ENCODE results near the gene CPM. TPM values are rescaled to one million over a fixed set of nuclear protein-coding genes. Genes with fewer than 3 reads are reported as not detected.

The CPM gene
- total and polyA plus RNA-seq, 2 of the 4 experiments (the other 2 are of a cell fraction), result 2.0 to 8.8 TPM

DNA sequence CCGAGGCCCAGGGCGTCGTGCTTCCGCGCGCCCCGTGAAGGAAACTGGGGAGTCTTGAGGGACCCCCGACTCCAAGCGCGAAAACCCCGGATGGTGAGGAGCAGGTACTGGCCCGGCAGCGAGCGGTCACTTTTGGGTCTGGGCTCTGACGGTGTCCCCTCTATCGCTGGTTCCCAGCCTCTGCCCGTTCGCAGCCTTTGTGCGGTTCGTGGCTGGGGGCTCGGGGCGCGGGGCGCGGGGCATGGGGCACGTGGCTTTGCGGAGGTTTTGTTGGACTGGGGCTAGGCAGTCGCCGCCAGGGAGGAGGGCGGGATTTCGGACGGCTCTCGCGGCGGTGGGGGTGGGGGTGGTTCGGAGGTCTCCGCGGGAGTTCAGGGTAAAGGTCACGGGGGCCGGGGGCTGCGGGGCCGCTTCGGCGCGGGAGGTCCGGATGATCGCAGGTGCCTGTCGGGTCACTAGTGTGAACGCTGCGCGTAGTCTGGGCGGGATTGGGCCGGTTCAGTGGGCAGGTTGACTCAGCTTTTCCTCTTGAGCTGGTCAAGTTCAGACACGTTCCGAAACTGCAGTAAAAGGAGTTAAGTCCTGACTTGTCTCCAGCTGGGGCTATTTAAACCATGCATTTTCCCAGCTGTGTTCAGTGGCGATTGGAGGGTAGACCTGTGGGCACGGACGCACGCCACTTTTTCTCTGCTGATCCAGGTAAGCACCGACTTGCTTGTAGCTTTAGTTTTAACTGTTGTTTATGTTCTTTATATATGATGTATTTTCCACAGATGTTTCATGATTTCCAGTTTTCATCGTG, 124.4 kb downstream of the CPM start (continued):
- TF ChIP-seq, protein P1, sequence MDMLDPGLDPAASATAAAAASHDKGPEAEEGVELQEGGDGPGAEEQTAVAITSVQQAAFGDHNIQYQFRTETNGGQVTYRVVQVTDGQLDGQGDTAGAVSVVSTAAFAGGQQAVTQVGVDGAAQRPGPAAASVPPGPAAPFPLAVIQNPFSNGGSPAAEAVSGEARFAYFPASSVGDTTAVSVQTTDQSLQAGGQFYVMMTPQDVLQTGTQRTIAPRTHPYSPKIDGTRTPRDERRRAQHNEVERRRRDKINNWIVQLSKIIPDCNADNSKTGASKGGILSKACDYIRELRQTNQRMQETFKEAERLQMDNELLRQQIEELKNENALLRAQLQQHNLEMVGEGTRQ (IDR thresholded peaks at IDR 0.05; ENCODE audit: low read depth, low read length), result no peak
- no peak; the same call in 1 of the 2 replicates for TF ChIP-seq CHD1 (IDR thresholded peaks at IDR 0.05; ENCODE audit: low read depth, low read length)
- 0 out of 2 replicates have a peak, but pooled peaks have one; percentile 6 for TF ChIP-seq FOS (IDR thresholded peaks at IDR 0.05; ENCODE audit: low read depth, low read length)
